ENCODE data around the gene ZNF337.

ZNF337 gene

DNA sequence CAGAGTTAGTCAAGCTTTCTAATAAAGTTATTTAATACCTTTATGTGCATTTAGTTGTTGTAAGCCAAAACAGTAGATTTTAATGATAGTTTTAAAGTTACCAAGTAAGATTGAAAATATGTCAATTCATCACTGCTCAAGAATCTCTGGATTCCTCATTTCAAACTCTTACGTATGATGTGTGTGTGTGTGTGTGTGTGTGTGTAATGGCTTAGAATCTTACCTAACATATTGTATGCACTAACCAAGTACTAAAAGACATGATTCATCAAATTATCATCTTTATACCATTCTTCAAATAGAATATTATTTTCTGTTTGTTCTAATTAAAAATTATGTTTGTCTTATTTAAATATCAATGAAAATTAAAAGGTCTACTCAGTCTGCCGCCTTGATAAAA lies 41.5 kb upstream of the ZNF337 start:
- TF ChIP-seq SIN3A (IDR thresholded peaks at IDR 0.05; ENCODE audit: borderline replicate concordance, insufficient read depth, low read length) (no peak), POLR2AphosphoS5 (IDR thresholded peaks at IDR 0.05; ENCODE audit: low read depth, low read length) (no peak), TAF1 (IDR thresholded peaks at IDR 0.05; ENCODE audit: borderline replicate concordance, insufficient read depth, low read length) (no peak), FOXP2 (optimal IDR thresholded peaks at IDR 0.05; ENCODE audit: borderline replicate concordance, extremely low read depth, extremely low read length, insufficient read depth) (no peak)
- TF ChIP-seq, protein P1, sequence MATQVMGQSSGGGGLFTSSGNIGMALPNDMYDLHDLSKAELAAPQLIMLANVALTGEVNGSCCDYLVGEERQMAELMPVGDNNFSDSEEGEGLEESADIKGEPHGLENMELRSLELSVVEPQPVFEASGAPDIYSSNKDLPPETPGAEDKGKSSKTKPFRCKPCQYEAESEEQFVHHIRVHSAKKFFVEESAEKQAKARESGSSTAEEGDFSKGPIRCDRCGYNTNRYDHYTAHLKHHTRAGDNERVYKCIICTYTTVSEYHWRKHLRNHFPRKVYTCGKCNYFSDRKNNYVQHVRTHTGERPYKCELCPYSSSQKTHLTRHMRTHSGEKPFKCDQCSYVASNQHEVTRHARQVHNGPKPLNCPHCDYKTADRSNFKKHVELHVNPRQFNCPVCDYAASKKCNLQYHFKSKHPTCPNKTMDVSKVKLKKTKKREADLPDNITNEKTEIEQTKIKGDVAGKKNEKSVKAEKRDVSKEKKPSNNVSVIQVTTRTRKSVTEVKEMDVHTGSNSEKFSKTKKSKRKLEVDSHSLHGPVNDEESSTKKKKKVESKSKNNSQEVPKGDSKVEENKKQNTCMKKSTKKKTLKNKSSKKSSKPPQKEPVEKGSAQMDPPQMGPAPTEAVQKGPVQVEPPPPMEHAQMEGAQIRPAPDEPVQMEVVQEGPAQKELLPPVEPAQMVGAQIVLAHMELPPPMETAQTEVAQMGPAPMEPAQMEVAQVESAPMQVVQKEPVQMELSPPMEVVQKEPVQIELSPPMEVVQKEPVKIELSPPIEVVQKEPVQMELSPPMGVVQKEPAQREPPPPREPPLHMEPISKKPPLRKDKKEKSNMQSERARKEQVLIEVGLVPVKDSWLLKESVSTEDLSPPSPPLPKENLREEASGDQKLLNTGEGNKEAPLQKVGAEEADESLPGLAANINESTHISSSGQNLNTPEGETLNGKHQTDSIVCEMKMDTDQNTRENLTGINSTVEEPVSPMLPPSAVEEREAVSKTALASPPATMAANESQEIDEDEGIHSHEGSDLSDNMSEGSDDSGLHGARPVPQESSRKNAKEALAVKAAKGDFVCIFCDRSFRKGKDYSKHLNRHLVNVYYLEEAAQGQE (IDR thresholded peaks at IDR 0.05; ENCODE audit: insufficient read depth in 1 of 2, low read depth in 2 of 2, low read length in 2 of 2): no peak

DNA sequence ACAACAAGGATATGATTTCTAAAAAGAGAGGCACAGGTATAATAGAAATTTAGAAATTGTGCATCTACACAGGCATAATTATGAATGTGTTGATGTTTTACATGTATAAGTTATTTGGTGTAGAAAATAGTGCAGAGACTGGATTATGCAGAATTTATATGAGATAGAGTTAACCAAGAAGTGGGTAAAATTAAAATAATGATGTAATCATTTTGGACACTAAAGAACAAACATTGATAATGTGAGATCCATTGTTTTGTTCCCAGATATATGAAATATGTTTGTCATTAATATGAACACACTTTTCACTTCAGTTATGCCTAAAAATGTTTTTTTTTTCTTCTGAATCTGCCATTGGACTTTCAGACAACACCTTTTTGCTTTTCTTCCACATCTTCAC lies 37.2 kb upstream of the ZNF337 start:
- TF ChIP-seq FOXP2 (optimal IDR thresholded peaks at IDR 0.05; ENCODE audit: borderline replicate concordance, extremely low read depth, extremely low read length, insufficient read depth): no peak
- TF ChIP-seq SIN3A (IDR thresholded peaks at IDR 0.05; ENCODE audit: borderline replicate concordance, insufficient read depth, low read length): no peak
- no peak for TF ChIP-seq POLR2AphosphoS5 (IDR thresholded peaks at IDR 0.05; ENCODE audit: low read depth, low read length)
- TF ChIP-seq, protein P1 (IDR thresholded peaks at IDR 0.05; ENCODE audit: insufficient read depth in 1 of 2, low read depth in 2 of 2, low read length in 2 of 2): no peak
- no peak for TF ChIP-seq TAF1 (IDR thresholded peaks at IDR 0.05; ENCODE audit: borderline replicate concordance, insufficient read depth, low read length)

DNA sequence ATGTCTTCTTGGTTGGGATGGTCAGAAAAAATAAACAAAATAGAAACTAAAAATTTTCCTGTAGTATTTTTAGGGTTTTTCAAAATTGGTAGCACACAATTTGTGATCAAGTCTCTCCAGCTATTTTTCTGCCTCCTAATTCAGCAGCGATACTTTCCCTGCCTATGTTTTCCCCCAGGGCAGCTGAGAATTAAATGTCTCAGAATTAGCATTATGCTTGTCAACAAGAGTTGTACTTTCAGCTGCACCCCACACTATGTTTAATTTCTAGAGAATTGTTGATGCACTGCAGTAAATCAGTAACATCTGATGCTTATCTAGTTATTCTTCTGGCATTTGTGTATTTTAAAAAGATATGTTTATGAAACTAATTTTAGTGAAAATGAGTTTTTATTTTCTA lies 34.2 kb upstream of the ZNF337 start:
- TF ChIP-seq SIN3A (IDR thresholded peaks at IDR 0.05; ENCODE audit: borderline replicate concordance, insufficient read depth, low read length) (no peak), TAF1 (IDR thresholded peaks at IDR 0.05; ENCODE audit: borderline replicate concordance, insufficient read depth, low read length) (no peak), POLR2AphosphoS5 (IDR thresholded peaks at IDR 0.05; ENCODE audit: low read depth, low read length) (no peak), FOXP2 (optimal IDR thresholded peaks at IDR 0.05; ENCODE audit: borderline replicate concordance, extremely low read depth, extremely low read length, insufficient read depth) (no peak)
- TF ChIP-seq, protein P1 (IDR thresholded peaks at IDR 0.05; ENCODE audit: insufficient read depth in 1 of 2, low read depth in 2 of 2, low read length in 2 of 2): no peak

DNA sequence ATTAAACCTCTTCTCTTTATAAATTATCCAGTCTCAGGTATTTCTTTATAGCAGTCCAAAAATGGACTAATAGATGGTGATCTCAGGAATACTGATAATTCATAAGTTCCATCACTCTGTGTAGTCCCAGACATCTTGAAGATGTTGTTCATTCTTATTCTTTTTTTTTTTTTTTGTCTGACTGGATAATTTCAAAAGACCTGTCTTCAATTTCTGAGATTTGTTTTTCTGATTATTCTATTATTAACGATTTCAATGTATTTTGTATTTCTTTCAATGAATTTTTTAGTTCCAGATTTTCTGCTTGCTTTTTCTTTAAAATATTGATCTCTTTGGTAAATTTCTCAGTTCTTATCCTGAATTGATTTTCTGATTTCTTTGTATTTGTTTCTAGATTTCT lies 29.7 kb upstream of the ZNF337 start:
- no peak for TF ChIP-seq POLR2AphosphoS5 (IDR thresholded peaks at IDR 0.05; ENCODE audit: low read depth, low read length)
- no peak for TF ChIP-seq TAF1 (IDR thresholded peaks at IDR 0.05; ENCODE audit: borderline replicate concordance, insufficient read depth, low read length)
- TF ChIP-seq, protein P1 (IDR thresholded peaks at IDR 0.05; ENCODE audit: insufficient read depth in 1 of 2, low read depth in 2 of 2, low read length in 2 of 2): no peak
- TF ChIP-seq SIN3A (IDR thresholded peaks at IDR 0.05; ENCODE audit: borderline replicate concordance, insufficient read depth, low read length): no peak
- TF ChIP-seq FOXP2 (optimal IDR thresholded peaks at IDR 0.05; ENCODE audit: borderline replicate concordance, extremely low read depth, extremely low read length, insufficient read depth): no peak

DNA sequence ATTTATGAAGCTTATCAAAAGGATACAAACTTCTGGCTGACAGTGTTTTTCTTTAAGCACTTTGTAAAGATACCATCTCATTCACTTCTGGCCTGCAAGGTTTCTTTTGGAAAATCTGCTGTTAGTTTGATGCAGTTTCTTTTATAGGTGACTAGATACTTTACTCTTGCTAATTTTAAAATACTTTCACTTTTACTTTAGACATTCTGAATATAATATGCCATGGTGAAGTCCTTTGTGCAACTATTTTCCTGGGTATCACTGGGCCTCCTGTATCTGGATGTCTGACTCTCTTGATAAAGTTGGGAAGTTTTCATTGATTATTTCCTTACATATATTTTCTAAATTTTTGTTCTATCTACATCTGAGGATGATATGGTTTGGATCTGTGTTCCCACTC lies 29.0 kb upstream of the ZNF337 start:
- no peak for TF ChIP-seq TAF1 (IDR thresholded peaks at IDR 0.05; ENCODE audit: borderline replicate concordance, insufficient read depth, low read length)
- no peak for TF ChIP-seq SIN3A (IDR thresholded peaks at IDR 0.05; ENCODE audit: borderline replicate concordance, insufficient read depth, low read length)
- TF ChIP-seq FOXP2 (optimal IDR thresholded peaks at IDR 0.05; ENCODE audit: borderline replicate concordance, extremely low read depth, extremely low read length, insufficient read depth): no peak
- no peak for TF ChIP-seq POLR2AphosphoS5 (IDR thresholded peaks at IDR 0.05; ENCODE audit: low read depth, low read length)
- TF ChIP-seq, protein P1 (IDR thresholded peaks at IDR 0.05; ENCODE audit: insufficient read depth in 1 of 2, low read depth in 2 of 2, low read length in 2 of 2): no peak
